T-helper 9 cell (primary cell): ENCODE data around the gene FARP1.

Source experiments
- DNase-seq: peaks from one replicate; pipeline ENCODE4 v3.0.0-alpha.2; 2020

Gene FARP1

DNA sequence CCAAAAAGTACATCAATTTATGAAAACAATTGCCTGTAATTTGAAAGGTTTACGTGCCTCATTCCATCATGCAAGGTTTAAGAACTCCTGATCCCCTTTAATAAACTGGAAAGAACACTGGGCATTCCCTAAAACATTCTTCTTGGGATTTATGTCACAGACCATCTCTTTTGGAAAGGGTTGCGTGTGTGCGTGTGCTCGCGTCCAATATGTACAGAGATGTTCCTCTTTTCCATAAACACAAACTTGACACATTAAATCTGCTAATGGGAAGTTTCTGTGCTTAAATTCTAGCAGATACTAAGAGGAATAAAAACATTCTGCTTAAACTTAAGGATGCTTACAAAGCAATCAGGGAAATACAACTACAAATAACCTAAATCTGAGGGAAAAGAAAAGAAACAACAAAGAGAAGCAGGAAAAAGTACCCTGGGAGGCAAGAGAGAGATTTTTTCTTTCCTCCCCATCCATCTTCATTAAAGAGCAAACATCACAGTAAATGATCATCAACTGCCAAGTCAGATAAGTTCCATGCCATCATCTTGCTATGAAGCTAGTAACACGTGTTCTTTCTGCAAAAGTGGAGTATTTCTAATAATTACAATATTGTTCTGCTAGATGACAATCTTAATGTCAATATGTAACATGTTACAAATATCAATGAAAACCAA, 350.3 kb downstream of the FARP1 start:
- DNase-seq, result no peak

DNA sequence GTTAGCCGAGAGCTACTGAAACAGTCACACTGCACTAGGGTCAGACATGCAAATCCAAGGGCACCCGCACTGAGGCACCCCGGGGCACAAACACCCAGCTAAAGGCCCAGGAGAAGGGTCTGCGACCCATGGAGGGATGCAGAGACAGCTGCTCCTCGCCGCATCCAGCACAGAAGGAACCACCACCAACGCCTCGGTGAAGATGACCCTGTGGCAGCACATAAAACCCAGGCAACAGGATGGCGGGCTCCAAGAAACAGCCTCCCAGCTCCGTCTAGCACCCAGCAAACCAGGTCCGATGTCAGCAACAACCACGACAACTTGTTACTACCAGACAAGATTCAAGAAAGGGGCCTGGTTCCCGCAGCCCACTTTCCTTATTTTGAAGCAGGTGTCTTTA, 351.9 kb downstream of the FARP1 start:
- no peak for DNase-seq

DNA sequence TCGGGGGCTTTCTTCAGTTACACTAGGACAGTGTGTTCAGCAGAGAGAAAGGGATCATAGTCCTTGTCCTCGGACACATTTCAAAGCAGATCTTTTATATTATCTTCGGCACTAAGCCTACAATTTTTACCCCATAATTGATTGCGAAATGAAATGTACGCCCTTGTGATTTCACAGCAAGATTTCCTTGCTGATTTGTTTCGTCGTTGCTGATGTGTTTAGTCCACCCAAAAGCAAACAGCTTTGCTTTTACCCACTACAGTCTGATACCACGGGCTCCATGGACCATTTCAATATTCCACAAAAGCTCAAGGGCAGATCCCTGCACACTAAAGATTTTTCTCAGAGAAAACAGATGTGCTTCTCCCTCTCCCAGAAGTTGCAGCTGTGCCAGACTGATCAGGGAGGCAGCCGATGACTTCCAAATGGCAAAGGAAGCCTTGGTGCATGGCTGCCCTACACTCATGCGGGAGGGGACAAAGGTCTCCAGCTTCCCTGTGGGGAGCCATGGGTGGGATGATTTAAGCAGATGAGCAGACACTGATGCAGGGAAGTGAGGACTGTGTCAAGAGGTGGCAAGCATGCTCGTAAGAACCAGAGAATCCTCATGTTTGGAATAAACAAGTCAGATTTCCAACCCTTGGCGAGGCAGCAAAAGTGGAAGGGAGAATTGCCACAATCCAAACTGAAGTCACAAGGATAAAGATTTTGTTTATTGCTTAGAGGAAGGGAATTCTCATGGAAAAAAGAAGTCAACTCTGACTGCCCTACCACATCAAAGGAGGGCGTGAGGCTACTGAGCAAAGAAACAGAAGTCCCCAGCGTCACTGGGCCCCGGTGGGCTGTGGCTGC, 353.0 kb downstream of the FARP1 start:
- DNase-seq, result no peak

DNA sequence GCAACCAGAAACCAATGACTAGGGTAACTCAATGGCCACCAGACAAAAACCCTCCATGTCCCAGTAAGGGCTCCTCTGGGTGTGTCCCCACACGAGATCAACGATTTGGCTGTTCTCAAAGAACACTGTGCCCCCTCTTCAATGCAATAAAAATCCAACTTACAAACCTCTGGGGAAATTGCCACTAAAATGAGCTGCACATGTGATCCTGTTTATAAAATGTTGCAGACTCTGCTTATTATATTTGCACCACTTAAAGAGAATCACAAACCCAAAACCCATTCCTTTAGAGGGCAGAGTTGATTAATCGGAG, 353.5 kb downstream of the FARP1 start:
- DNase-seq, result no peak

GRCh38 chr13:98496966-98497365, 354.1 kb downstream of the FARP1 start:
- no peak for DNase-seq

DNA sequence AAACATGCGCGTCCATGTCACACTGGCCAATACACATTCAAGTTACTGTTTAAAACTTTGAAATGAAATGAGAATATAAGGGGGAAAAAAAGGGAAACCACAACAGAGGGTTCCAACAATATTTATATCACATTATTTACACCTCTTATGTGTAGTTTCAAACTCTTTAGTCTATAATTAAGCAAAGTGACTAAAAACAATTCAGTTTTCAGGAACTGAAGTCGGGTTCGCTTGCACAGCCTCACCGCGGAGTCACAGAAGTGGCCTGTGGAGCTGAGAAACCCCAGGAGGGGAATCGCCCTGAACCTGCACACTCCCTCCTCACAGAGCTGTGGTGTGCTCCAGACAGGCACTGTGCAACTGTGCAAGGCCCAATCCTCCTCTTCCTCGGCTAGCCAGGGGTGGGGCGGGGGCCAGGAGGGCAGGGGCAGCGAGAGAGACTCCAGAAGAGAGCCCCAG, 358.1 kb downstream of the FARP1 start:
- no peak for DNase-seq

DNA sequence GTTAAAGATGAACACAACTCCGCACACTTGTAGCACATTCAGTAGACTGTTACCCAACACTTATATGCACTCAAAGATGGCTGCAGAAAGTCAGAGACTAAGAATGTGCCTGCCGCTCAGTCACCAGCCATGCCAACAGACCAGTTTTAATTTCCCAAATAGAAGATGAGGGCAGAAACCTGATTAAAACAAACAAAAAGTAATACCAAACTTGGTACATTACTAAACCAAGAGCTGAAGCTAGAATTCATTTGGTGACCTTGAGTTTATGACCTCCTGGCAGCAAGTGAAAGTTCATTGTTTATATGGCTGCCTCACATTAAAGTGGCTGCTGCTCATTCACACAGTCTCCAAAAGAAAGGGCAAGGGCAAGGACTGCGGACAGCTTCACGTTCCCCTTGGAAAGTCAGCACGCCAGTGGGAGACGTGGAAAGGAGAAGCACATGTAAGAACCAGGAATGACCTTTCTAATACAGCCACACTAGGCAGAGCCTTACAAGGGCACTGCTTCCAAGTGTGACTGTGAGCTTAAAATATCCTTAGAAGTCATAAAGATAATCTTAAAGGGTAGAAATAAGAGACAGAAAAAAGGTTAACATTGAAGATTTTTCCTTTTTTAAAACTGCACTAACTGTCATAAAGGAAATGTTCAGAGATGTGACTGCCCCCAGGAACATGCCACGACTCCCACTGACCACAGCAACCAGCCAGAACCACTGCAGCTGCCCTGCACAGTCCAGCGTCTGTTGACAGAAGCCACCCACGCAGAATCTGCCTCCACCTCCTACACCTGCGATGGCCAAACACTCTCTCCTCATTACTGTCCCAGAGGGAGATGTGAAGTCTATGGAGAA, 360.5 kb downstream of the FARP1 start:
- no peak for DNase-seq

DNA sequence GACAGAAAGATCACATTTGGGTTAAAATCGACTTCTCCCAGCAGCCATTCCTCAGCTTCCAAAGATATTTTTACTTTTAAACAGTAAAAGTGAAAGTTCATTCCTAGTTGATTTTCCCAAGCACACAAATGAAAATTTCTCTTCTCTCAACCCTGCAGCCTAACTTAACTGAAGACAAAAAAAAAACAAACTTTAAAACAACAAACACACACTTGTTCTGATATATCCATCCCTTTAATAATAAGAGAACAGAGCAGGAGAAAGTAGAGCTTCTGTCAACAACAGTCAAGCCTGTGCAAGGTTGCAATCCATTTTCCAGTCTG, 361.1 kb downstream of the FARP1 start:
- no peak for DNase-seq

DNA sequence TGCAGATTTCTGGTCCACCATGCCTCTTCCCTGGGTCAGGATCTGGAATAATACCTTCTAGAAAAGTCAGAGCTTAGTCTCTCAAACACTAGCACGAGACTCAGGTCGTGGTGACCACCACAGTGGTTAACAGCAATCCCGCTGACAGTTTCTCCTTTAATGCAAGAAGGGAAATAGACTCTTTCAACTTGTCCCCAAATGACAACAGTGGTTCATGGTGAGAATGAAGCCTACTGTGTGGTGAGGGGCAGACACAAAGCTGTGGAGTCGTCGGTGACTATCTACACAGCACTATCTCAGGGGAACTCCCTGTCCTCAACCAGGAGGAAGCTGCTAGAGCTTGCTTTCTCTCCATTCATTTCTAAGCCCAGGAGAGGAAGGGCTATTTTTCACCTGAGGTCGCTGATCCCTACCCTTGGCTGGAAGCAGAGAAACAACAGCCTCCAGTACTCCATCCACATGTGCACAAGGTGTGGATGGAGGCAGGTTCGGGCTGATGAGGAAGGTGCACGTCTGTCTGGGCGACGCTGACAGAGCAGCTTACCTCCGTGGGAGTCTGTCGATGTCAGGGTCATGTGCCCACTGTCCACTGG, 361.6 kb downstream of the FARP1 start:
- no peak for DNase-seq
